Measurements from ENCODE around the gene UAP1. TPM values are rescaled to one million over a fixed set of nuclear protein-coding genes. Genes with fewer than 3 reads are reported as not detected.

Gene UAP1
- 144 and 167 TPM in 2 replicates for total RNA-seq (2014; rRNA removed; shearing (Covaris generic))

GRCh38 chr1:162561616-162562469 lies at the start of gene UAP1:
TSS of gene UAP1 (plus strand) at chr1:162561722. CDS start at chr1:162566069, 4,347 bp downstream.

GRCh38 chr1:162632217-162632666 lies 70.7 kb downstream of the UAP1 start, which contains the start of gene DDR2:
TSS of gene DDR2 (plus strand) at chr1:162632464. CDS start at chr1:162719064, 86,600 bp downstream.

Small RNA genes within 50 kb of the gene (small RNA-seq; reads per million reads assigned to genes)
- not detected for gene UQCRBP2

Other genes starting within 250 kb of the UAP1 start
- gene SPATA46, start 184.9 kb upstream of the UAP1 start, total RNA-seq (2014; rRNA removed; shearing (Covaris generic)) = not detected in 2 replicates
- 5.3 and 5.6 TPM in 2 replicates for gene C1orf226, start 180.0 kb upstream of the UAP1 start, total RNA-seq (2014; rRNA removed; shearing (Covaris generic))
- gene SH2D1B, start 149.6 kb upstream of the UAP1 start, total RNA-seq (2014; rRNA removed; shearing (Covaris generic)) = 3.0 TPM in 2 replicates
- gene UHMK1, start 63.9 kb upstream of the UAP1 start, total RNA-seq (2014; rRNA removed; shearing (Covaris generic)) = 46.7 and 49.5 TPM in 2 replicates
- gene DDR2, start 70.7 kb downstream of the UAP1 start, total RNA-seq (2014; rRNA removed; shearing (Covaris generic)) = 93.6 and 102 TPM in 2 replicates
- gene HSD17B7, start 229.0 kb downstream of the UAP1 start, total RNA-seq (2014; rRNA removed; shearing (Covaris generic)) = 7.3 and 15.7 TPM in 2 replicates

Measured in A375 (cell line).